ENCODE results near the gene LLCFC1. TPM values are rescaled to one million over a fixed set of nuclear protein-coding genes. Genes with fewer than 3 reads are reported as not detected.

Gene LLCFC1
- total RNA-seq, 1 donor from 2014 or later, result not detected

GRCh38 chr7:142950235-142950634 is 11.0 kb downstream of the LLCFC1 start:
- H3K36me3 Mint-ChIP-seq (ENCODE audit: low read depth), result no peaks in the 10 kb centered on the region
- no peaks in the 10 kb centered on the region for H3K4me1 Mint-ChIP-seq (ENCODE audit: low read depth)
- H3K27ac Mint-ChIP-seq (ENCODE audit: unreplicated experiment), result no peak overlapping the region
- peaks cover 11% of the 10 kb centered on the region for H3K9me3 Mint-ChIP-seq (ENCODE audit: low read depth)
- DNase-seq (ENCODE audit: low spot score), result no peak
- H3K4me3 Mint-ChIP-seq (ENCODE audit: unreplicated experiment), result no peak overlapping the region
- TF ChIP-seq, protein P1, sequence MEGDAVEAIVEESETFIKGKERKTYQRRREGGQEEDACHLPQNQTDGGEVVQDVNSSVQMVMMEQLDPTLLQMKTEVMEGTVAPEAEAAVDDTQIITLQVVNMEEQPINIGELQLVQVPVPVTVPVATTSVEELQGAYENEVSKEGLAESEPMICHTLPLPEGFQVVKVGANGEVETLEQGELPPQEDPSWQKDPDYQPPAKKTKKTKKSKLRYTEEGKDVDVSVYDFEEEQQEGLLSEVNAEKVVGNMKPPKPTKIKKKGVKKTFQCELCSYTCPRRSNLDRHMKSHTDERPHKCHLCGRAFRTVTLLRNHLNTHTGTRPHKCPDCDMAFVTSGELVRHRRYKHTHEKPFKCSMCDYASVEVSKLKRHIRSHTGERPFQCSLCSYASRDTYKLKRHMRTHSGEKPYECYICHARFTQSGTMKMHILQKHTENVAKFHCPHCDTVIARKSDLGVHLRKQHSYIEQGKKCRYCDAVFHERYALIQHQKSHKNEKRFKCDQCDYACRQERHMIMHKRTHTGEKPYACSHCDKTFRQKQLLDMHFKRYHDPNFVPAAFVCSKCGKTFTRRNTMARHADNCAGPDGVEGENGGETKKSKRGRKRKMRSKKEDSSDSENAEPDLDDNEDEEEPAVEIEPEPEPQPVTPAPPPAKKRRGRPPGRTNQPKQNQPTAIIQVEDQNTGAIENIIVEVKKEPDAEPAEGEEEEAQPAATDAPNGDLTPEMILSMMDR (IDR thresholded peaks at IDR 0.05), result no peak
- H3K27me3 Mint-ChIP-seq (ENCODE audit: low read depth), result peaks cover 6% of the 10 kb centered on the region

GRCh38 chr7:142954680-142955268 is 15.5 kb downstream of the LLCFC1 start:
- Mint-ChIP-seq H3K9me3 (ENCODE audit: low read depth) (peaks cover 23% of the 10 kb centered on the region), H3K27ac (ENCODE audit: unreplicated experiment) (no peak overlapping the region), H3K4me3 (ENCODE audit: unreplicated experiment) (no peak overlapping the region), H3K4me1 (ENCODE audit: low read depth) (no peaks in the 10 kb centered on the region), H3K27me3 (ENCODE audit: low read depth) (peaks cover 14% of the 10 kb centered on the region), H3K36me3 (ENCODE audit: low read depth) (no peaks in the 10 kb centered on the region)
- no peak for DNase-seq (ENCODE audit: low spot score)
- TF ChIP-seq, protein P1 (IDR thresholded peaks at IDR 0.05), result no peak

DNA sequence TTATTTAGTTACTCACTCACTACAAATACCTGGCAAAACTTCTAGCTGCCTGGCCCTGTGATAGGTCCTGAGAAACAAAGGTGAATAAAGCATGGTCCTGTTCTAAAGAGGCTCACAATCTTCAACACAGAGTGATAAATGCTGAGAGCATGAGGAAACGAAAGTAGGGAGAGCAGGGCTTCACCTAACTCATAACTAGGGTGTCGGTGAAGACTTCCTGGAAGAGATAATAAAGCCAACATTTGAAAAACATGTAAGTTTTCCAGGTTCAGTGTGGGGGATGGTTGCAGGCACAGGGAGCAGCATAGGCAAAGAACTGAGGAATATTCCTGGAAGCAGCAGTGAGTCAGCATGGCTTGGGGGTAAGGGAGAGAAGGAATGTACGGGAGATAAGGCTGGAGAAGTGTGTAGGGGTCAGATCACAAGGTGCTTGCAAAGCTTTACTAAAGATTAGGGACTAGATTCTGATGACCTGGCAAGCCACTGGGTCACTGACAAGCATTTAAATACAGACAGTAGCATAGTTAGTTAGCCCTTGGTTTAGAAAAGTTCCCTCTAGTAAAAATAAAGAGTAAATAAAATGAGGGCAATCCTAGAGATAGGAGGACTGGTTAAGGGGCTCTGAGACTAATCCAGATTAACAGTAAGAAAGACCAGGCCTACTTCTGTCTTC is 17.8 kb downstream of the LLCFC1 start:
- H3K4me3 Mint-ChIP-seq (ENCODE audit: unreplicated experiment), result no peak overlapping the region
- H3K9me3 Mint-ChIP-seq (ENCODE audit: low read depth), result peaks cover 23% of the 10 kb centered on the region
- H3K27ac Mint-ChIP-seq (ENCODE audit: unreplicated experiment), result no peak overlapping the region
- no peaks in the 10 kb centered on the region for H3K4me1 Mint-ChIP-seq (ENCODE audit: low read depth)
- TF ChIP-seq, protein P1 (IDR thresholded peaks at IDR 0.05), result no peak
- no peaks in the 10 kb centered on the region for H3K36me3 Mint-ChIP-seq (ENCODE audit: low read depth)
- peaks cover 8% of the 10 kb centered on the region for H3K27me3 Mint-ChIP-seq (ENCODE audit: low read depth)
- DNase-seq (ENCODE audit: low spot score), result no peak

GRCh38 chr7:142957723-142958122 is 18.4 kb downstream of the LLCFC1 start:
- Mint-ChIP-seq H3K9me3 (ENCODE audit: low read depth) (peaks cover 23% of the 10 kb centered on the region), H3K4me1 (ENCODE audit: low read depth) (no peaks in the 10 kb centered on the region), H3K27me3 (ENCODE audit: low read depth) (peaks cover 8% of the 10 kb centered on the region), H3K27ac (ENCODE audit: unreplicated experiment) (no peak overlapping the region), H3K36me3 (ENCODE audit: low read depth) (no peaks in the 10 kb centered on the region), H3K4me3 (ENCODE audit: unreplicated experiment) (no peak overlapping the region)
- TF ChIP-seq, protein P1 (IDR thresholded peaks at IDR 0.05), result no peak
- no peak for DNase-seq (ENCODE audit: low spot score)

- DNase-seq (ENCODE audit: low spot score), result no peak
- peaks cover 8% of the 10 kb centered on the region for H3K27me3 Mint-ChIP-seq (ENCODE audit: low read depth)
- H3K27ac Mint-ChIP-seq (ENCODE audit: unreplicated experiment), result no peak overlapping the region
- peaks cover 16% of the 10 kb centered on the region for H3K9me3 Mint-ChIP-seq (ENCODE audit: low read depth)
- no peaks in the 10 kb centered on the region for H3K4me1 Mint-ChIP-seq (ENCODE audit: low read depth)
- no peaks in the 10 kb centered on the region for H3K36me3 Mint-ChIP-seq (ENCODE audit: low read depth)
- TF ChIP-seq, protein P1 (IDR thresholded peaks at IDR 0.05), result no peak
- H3K4me3 Mint-ChIP-seq (ENCODE audit: unreplicated experiment), result no peak overlapping the region
Measured at GRCh38 chr7:142959202-142959601, 19.9 kb downstream of the LLCFC1 start.
